Activated B cell treated with CpG ODN at 0.5 μM for 24 hours (primary cell): ENCODE measurements around the gene TEAD1. TPM values are rescaled to one million over a fixed set of nuclear protein-coding genes. Genes with fewer than 3 reads are reported as not detected.

Experiments used
- ATAC-seq: fragments of 200-7000 bp; cut with Tn5 transposase; one replicate; pipeline ENCODE4 v1.10.0; 2021; ENCODE audit warnings: low read depth, mild to moderate bottlenecking, moderate library complexity
- CTCF ChIA-PET: fragments of 350-600 bp; sonication (Branson Sonifier 250); formaldehyde crosslinking; loops from one replicate; lab custom pipeline; 2021; ENCODE audit warnings: antibody characterized with exemption; lab: Charles Lee
- POLR2A ChIA-PET: fragments of 350-600 bp; sonication (Branson Sonifier 250); formaldehyde crosslinking; loops from one replicate; lab custom pipeline; 2021; ENCODE audit warnings: antibody characterized with exemption; lab: Charles Lee
- DNase-seq: peaks from one replicate; pipeline ENCODE4 v3.0.0; 2022
- H3K27ac Mint-ChIP-seq: one replicate; pipeline ENCODE4 v1.8.0; 2020; ENCODE audit warnings: mixed read lengths
- H3K27me3 Mint-ChIP-seq: one replicate; pipeline ENCODE4 v1.8.0; 2021; ENCODE audit warnings: mixed read lengths
- H3K36me3 Mint-ChIP-seq: one replicate; pipeline ENCODE4 v1.8.0; 2021; ENCODE audit warnings: low read depth, mixed read lengths
- H3K4me1 Mint-ChIP-seq: one replicate; pipeline ENCODE4 v1.8.0; 2021; ENCODE audit warnings: mixed read lengths
- H3K4me3 Mint-ChIP-seq: one replicate; pipeline ENCODE4 v1.8.0; 2020; ENCODE audit warnings: mild to moderate bottlenecking, mixed read lengths
- H3K9me3 Mint-ChIP-seq: one replicate; pipeline ENCODE4 v1.8.0; 2020; ENCODE audit warnings: mixed read lengths
- intact Hi-C: fragments of 100-400 bp; cut with micrococcal nuclease; formaldehyde crosslinking; loops from one replicate; pipeline ENCODE4 v1.15.1; 2024
- total RNA-seq: library from RNA; stranded (reverse); gene quantifications from 2 replicates; pipeline ENCODE4 v1.2.3, GENCODE V29; 2022
- TF ChIP-seq, protein P1 (sequence below): fragments of 200-600 bp; IDR thresholded peaks from one replicate; pipeline ENCODE4 v1.8.0; 2022; ENCODE audit warnings: antibody characterized with exemption, mild to moderate bottlenecking

TEAD1 gene
- total RNA-seq, 1 donor from 2014 or later = 0.07 TPM

DNA sequence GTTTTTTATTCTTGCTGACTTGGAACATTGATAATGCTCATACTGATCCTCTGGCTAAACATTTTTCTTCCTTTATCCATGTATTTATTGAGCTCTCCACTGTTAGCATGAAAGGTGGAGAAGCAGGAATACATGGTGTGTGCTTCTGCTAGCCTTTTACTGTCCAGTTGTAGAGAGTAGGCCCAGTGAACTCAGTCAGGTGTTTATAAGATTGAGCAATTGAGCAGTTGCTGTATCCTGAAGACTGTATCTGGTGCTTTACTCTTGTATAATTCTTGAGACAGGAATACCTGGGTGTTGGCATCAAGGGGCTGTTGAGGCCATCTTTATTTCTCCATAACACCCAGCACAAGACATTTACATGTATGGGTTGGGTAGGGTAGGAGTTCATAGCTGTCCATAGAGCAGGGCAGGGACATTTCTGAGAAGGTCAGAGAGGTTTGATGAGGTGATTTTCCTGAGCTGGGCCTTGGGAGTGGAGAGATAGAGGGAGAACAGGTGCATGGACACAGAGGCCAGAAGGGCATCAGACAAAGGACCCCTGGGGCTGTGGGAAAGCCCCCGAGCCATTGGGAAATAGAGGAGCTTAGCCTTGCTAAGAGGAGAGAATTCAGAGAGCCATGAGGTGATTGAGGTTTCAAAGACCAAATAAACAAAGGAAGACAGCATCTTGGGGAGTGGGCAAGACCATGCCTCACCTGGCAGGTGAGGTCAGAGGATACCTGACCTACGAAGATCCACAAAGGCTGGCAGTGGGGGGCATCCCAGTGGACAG, 155.5 kb downstream of the TEAD1 start:
- POLR2A ChIA-PET = no interaction called here

DNA sequence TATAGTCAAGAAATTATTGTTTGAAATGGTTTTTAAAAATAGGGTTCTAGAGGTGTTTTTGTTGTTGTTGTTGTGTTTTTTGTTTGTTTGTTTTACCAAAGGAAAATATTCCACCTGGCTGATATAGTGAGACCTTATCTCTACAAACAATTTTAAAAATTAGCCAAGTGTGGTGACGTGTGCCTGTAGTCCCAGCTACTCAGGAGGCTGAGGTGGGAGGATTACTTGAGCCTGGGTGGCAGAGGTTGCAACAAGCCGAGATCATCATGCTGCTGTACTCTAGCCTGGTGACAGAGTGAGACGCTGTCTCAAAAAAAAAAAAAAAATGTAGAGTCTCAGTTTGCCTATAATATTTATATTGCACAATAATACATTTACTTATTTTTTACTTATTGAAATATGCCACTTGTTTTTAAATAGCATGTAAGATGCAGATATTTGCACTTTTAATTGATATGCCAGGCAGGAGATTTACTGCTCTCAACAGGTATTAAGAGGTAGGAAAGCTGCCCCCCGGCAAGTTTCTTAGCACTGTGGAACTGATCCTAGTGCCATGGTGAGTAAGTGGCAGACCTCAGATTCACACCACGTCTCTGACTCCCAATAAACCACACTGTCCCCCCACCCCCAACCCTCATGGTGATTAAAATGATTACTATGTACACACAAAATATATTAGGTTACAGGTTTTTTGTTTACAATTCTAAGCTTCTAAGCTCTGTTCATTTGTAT, 157.4 kb downstream of the TEAD1 start:
- H3K36me3 Mint-ChIP-seq = no peaks in the 10 kb centered on the region
- no peaks in the 10 kb centered on the region for H3K9me3 Mint-ChIP-seq
- no peak overlapping the region for H3K4me3 Mint-ChIP-seq
- DNase-seq = no peak
- H3K27ac Mint-ChIP-seq = no peak overlapping the region
- TF ChIP-seq, protein P1, sequence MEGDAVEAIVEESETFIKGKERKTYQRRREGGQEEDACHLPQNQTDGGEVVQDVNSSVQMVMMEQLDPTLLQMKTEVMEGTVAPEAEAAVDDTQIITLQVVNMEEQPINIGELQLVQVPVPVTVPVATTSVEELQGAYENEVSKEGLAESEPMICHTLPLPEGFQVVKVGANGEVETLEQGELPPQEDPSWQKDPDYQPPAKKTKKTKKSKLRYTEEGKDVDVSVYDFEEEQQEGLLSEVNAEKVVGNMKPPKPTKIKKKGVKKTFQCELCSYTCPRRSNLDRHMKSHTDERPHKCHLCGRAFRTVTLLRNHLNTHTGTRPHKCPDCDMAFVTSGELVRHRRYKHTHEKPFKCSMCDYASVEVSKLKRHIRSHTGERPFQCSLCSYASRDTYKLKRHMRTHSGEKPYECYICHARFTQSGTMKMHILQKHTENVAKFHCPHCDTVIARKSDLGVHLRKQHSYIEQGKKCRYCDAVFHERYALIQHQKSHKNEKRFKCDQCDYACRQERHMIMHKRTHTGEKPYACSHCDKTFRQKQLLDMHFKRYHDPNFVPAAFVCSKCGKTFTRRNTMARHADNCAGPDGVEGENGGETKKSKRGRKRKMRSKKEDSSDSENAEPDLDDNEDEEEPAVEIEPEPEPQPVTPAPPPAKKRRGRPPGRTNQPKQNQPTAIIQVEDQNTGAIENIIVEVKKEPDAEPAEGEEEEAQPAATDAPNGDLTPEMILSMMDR = no peak
- H3K27me3 Mint-ChIP-seq = peaks cover 31% of the 10 kb centered on the region
- H3K4me1 Mint-ChIP-seq = peaks cover 4% of the 10 kb centered on the region
- CTCF ChIA-PET = no interaction called here
- intact Hi-C loops = no loop called here
- ATAC-seq = no peak
- POLR2A ChIA-PET = no interaction called here

More for the DNA sequence above, 155.5 kb downstream of the TEAD1 start:
- TF ChIP-seq, protein P1 = no peak
- ATAC-seq (no peak), DNase-seq (no peak)
- Mint-ChIP-seq H3K27me3 (peaks cover 33% of the 10 kb centered on the region), H3K36me3 (no peaks in the 10 kb centered on the region), H3K27ac (no peak overlapping the region), H3K9me3 (no peaks in the 10 kb centered on the region), H3K4me3 (no peak overlapping the region), H3K4me1 (peaks cover 4% of the 10 kb centered on the region)
- intact Hi-C loops = no loop called here
- CTCF ChIA-PET = no interaction called here

DNA sequence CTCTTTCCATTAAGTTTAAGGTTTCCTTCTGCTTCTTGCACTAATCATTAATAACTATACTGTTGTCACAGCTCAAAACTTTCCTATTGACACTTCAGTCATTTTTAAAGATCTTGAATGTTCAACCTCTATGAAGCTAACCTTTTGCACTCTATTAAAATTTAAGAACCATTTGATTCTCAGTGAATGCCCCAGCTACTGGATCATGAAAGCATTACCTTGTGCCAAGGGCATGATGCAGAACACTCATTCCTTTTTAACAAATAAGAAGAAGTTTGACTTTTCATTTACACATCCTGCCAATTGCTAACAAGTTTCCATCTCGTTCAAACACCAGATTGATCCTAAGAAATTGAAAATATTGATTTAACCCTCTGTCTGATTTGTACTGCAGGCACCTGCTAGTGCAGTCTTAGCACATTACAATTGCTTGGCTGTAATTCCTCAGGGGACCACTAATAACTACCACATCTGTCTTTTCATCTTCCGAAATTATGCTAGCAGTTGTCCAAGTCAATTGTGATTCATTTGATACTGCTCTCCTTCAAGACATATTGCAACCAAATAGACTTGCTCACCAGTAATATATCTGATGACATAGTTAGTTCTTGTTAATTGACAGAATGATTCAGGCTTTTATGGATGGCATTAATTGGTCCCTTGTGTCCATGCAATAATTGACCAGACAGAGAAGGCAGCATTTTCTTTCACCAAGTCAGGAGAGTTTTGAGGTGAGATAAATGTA, 158.4 kb downstream of the TEAD1 start:
- DNase-seq (no peak), ATAC-seq (no peak)
- Mint-ChIP-seq H3K4me3 (no peak overlapping the region), H3K27me3 (peaks cover 29% of the 10 kb centered on the region), H3K36me3 (no peaks in the 10 kb centered on the region), H3K9me3 (no peaks in the 10 kb centered on the region), H3K4me1 (peaks cover 4% of the 10 kb centered on the region), H3K27ac (no peak overlapping the region)
- CTCF ChIA-PET = no interaction called here
- TF ChIP-seq, protein P1 = no peak
- intact Hi-C loops = no loop called here
- POLR2A ChIA-PET = no interaction called here

DNA sequence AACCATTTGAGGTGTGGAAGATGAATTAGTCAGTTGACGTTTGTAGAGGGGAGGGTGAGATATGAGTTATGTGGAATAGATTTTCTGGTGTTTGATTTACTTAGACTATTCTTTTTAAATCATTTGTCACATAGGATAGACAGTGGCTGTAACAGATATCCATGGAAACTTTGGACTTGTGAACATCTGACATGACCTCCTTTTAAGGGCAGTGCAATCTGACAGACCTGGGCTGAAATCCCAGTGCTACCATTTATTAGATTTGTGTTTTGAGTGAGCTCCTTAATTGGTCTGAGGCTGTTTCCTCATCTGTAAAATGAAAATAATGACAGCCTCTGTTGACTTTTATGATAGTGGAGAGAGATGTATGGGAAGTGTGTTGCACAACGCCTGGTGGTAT, 159.9 kb downstream of the TEAD1 start:
- ATAC-seq (no peak), DNase-seq (no peak)
- H3K27me3 Mint-ChIP-seq = peaks cover 18% of the 10 kb centered on the region
- TF ChIP-seq, protein P1 = no peak
- H3K4me3 Mint-ChIP-seq = no peak overlapping the region
- no peaks in the 10 kb centered on the region for H3K36me3 Mint-ChIP-seq
- H3K27ac Mint-ChIP-seq = no peak overlapping the region
- ChIA-PET CTCF (no interaction called here), POLR2A (no interaction called here)
- no peaks in the 10 kb centered on the region for H3K9me3 Mint-ChIP-seq
- intact Hi-C loops = no loop called here
- H3K4me1 Mint-ChIP-seq = no peaks in the 10 kb centered on the region

DNA sequence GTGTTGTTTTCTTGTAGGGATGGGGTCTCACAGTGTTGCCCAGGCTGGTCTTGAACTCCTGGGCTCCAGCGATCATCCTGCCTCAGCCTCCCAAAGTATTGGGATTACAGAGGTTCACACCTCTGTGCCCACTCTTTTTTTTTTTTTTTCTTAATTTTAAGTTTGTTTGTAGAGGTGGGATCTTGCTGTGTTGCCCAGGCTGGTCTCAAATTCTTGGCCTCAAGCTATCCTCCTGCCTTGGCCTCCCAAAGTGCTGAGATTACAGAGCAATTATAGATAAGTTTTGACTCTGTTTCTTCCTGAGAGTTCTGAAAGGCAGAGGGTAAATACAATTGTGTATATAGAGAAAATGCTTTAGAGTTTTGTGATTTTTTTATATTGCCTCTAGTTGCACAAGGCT, 160.4 kb downstream of the TEAD1 start:
- no peak overlapping the region for H3K4me3 Mint-ChIP-seq
- TF ChIP-seq, protein P1 = no peak
- H3K27ac Mint-ChIP-seq = no peak overlapping the region
- CTCF ChIA-PET = no interaction called here
- peaks cover 14% of the 10 kb centered on the region for H3K27me3 Mint-ChIP-seq
- DNase-seq (no peak), ATAC-seq (no peak)
- POLR2A ChIA-PET = no interaction called here
- no peaks in the 10 kb centered on the region for H3K9me3 Mint-ChIP-seq
- no peaks in the 10 kb centered on the region for H3K4me1 Mint-ChIP-seq
- intact Hi-C loops = no loop called here
- no peaks in the 10 kb centered on the region for H3K36me3 Mint-ChIP-seq
